Thyroid gland (tissue), 4 donors: ENCODE results near the gene EYS. TPM values are rescaled to one million over a fixed set of nuclear protein-coding genes. Genes with fewer than 3 reads are reported as not detected.
"Not testable (repeated sequence)": the region's sequence is repeated elsewhere in the genome, so short reads cannot be mapped to it uniquely, and the experiment has no call there.

Source experiments
- DNase-seq, 2 donors: peaks; one replicate each; pipeline ENCODE4 v3.0.0-alpha.2; 2019
- H3K27ac ChIP-seq, 3 donors: fragments of 200-600 bp; sonication (generic); 1 replicate in 2 of 3; 2 replicates in 1 of 3; pipeline ENCODE4 v1.5.1; 2016 to 2019; ENCODE audit warnings: mild to moderate bottlenecking in 1 of 3, moderate library complexity in 1 of 3
- H3K27me3 ChIP-seq: fragments of 200-600 bp; sonication (generic); one replicate; pipeline ENCODE4 v1.5.1; 2019
- H3K36me3 ChIP-seq, 2 donors: fragments of 200-600 bp; sonication (generic); one replicate each; pipeline ENCODE4 v1.5.1; 2016 to 2019
- H3K4me1 ChIP-seq, 2 donors: fragments of 200-600 bp; sonication (generic); one replicate each; pipeline ENCODE4 v1.5.1; 2017 to 2019
- H3K4me3 ChIP-seq, 3 donors: fragments of 200-600 bp; sonication (generic); replicated peaks in 1 of 3; 1 replicate in 2 of 3; 2 replicates in 1 of 3; pipeline ENCODE4 v1.5.1; 2016; ENCODE audit warnings: mild to moderate bottlenecking in 1 of 3
- H3K9me3 ChIP-seq: fragments of 200-600 bp; sonication (generic); one replicate; pipeline ENCODE4 v1.5.1; 2017
- CTCF ChIP-seq, 6 experiments: fragments of 200-600 bp in 3 of 6; fragments of 450-650 bp in 3 of 6; sonication (generic) in 3 of 6; IDR thresholded peaks; one replicate each; pipeline ENCODE4 v1.5.1; 2016 to 2019; ENCODE audit warnings: antibody characterized with exemption in 6 of 6, mild to moderate bottlenecking in 2 of 6, inconsistent platforms in 1 of 6, moderate library complexity in 1 of 6
- POLR2A ChIP-seq, 2 donors: fragments of 450-650 bp; IDR thresholded peaks; one replicate each; pipeline ENCODE4 v1.6.1; 2017; ENCODE audit warnings: antibody characterized with exemption in 2 of 2, mild to moderate bottlenecking in 2 of 2, moderate library complexity in 1 of 2
- WGBS, 2 donors: methylation state at CpG; one replicate each; pipeline ENCODE4 v1.1.5; 2017; 5-methylcytosine and 5-hydroxymethylcytosine counted together
- intact Hi-C: fragments of 100-400 bp; cut with DNase I; formaldehyde crosslinking; loops from one replicate; pipeline ENCODE4 v1.15.1; 2023
- total RNA-seq, 4 donors: library from RNA; depleted of rRNA; stranded (reverse); fragments of >200 nt; gene quantifications; one replicate each; pipeline ENCODE4 v1.2.3, GENCODE V29; 2016

EYS gene
- total RNA-seq, 4 donors from 2014 or later: not detected

GRCh38 chr6:64459411-64459944 lies 1247.5 kb downstream of the EYS start:
- Histone ChIP-seq H3K27me3 (no peaks in the 10 kb centered on the region), H3K9me3 (no peaks in the 10 kb centered on the region), H3K36me3 (no peaks in the 10 kb centered on the region), H3K27ac (no peak overlapping the region), H3K4me1 (no peaks in the 10 kb centered on the region), H3K4me3 (no peak overlapping the region)
- no peak for DNase-seq
- TF ChIP-seq POLR2A (IDR thresholded peaks at IDR 0.05): no peak
- TF ChIP-seq CTCF (IDR thresholded peaks at IDR 0.05): no peak
- WGBS, 2 donors: 38 to 45% methylated on average over 1 of the region's 1 CpG
- intact Hi-C loops: no loop called here

GRCh38 chr6:64448101-64448500 lies 1258.9 kb downstream of the EYS start:
- H3K27me3 ChIP-seq, H3K4me1 ChIP-seq, H3K36me3 ChIP-seq, intact Hi-C loops, DNase-seq, H3K27ac ChIP-seq, H3K4me3 ChIP-seq, H3K9me3 ChIP-seq: not testable (repeated sequence)
- WGBS, 2 donors: 91 to 100% methylated on average over 6 of the region's 6 CpGs

- H3K27ac ChIP-seq: no peak overlapping the region
- intact Hi-C loops: no loop called here
- H3K9me3 ChIP-seq: no peaks in the 10 kb centered on the region
- WGBS, 2 donors: 65 to 69% methylated on average over 1 of the region's 1 CpG
- H3K4me3 ChIP-seq: no peak overlapping the region
- no peaks in the 10 kb centered on the region for H3K36me3 ChIP-seq
- TF ChIP-seq POLR2A (IDR thresholded peaks at IDR 0.05): no peak
- no peak for TF ChIP-seq CTCF (IDR thresholded peaks at IDR 0.05)
- H3K27me3 ChIP-seq: no peaks in the 10 kb centered on the region
- H3K4me1 ChIP-seq: no peaks in the 10 kb centered on the region
- no peak for DNase-seq
These were observed 1262.0 kb downstream of the EYS start for GRCh38 chr6:64445038-64445437.

GRCh38 chr6:64439274-64439673 lies 1267.8 kb downstream of the EYS start:
- H3K4me3 ChIP-seq: no peak overlapping the region
- H3K36me3 ChIP-seq: no peaks in the 10 kb centered on the region
- no peak overlapping the region for H3K27ac ChIP-seq
- no peak for DNase-seq
- no peaks in the 10 kb centered on the region for H3K27me3 ChIP-seq
- H3K4me1 ChIP-seq: no peaks in the 10 kb centered on the region
- 71 to 74% methylated on average over 2 of the region's 2 CpGs for WGBS, 2 donors
- no peak for TF ChIP-seq CTCF (IDR thresholded peaks at IDR 0.05)
- TF ChIP-seq POLR2A (IDR thresholded peaks at IDR 0.05): no peak
- intact Hi-C loops: no loop called here
- H3K9me3 ChIP-seq: no peaks in the 10 kb centered on the region

GRCh38 chr6:64437996-64438395 lies 1269.0 kb downstream of the EYS start:
- no peak for TF ChIP-seq POLR2A (IDR thresholded peaks at IDR 0.05)

GRCh38 chr6:64429926-64430325 lies 1277.1 kb downstream of the EYS start:
- Histone ChIP-seq H3K4me1 (no peaks in the 10 kb centered on the region), H3K36me3 (no peaks in the 10 kb centered on the region), H3K9me3 (no peaks in the 10 kb centered on the region), H3K4me3 (no peak overlapping the region), H3K27me3 (no peaks in the 10 kb centered on the region), H3K27ac (no peak overlapping the region)
- no peak for TF ChIP-seq POLR2A (IDR thresholded peaks at IDR 0.05)
- TF ChIP-seq CTCF (IDR thresholded peaks at IDR 0.05): no peak
- intact Hi-C loops: no loop called here
- WGBS, 2 donors: 69 to 72% methylated on average over 1 of the region's 1 CpG
- no peak for DNase-seq

More at GRCh38 chr6:64437996-64438395, 1269.0 kb downstream of the EYS start:
- H3K36me3 ChIP-seq: no peaks in the 10 kb centered on the region
- no peaks in the 10 kb centered on the region for H3K27me3 ChIP-seq
- no peak for DNase-seq
- H3K9me3 ChIP-seq: no peaks in the 10 kb centered on the region
- no peak overlapping the region for H3K4me3 ChIP-seq
- intact Hi-C loops: no loop called here
- no peaks in the 10 kb centered on the region for H3K4me1 ChIP-seq
- WGBS, 2 donors: 62 to 69% methylated on average over 2 of the region's 2 CpGs
- H3K27ac ChIP-seq: no peak overlapping the region
